Aorta (tissue), 5 donors: ENCODE data around the gene MED16. TPM values are rescaled to one million over a fixed set of nuclear protein-coding genes. Genes with fewer than 3 reads are reported as not detected.

Experiments used
- ATAC-seq: fragments of 200-7000 bp; cut with Tn5 transposase; one replicate; pipeline ENCODE4 v1.9.1; 2022; ENCODE audit warnings: moderate library complexity; ENCODE audit not compliant: low FRiP score
- DNase-seq, 2 donors: peaks; one replicate each; pipeline ENCODE4 v3.0.0-alpha.2; 2020
- H3K27ac ChIP-seq, 2 donors: one replicate each; pipeline ENCODE4 v1.5.1; 2013; ENCODE audit warnings: low read length in 2 of 2, mild to moderate bottlenecking in 2 of 2, moderate library complexity in 2 of 2, control low read depth in 1 of 2, inconsistent platforms in 1 of 2, low read depth in 1 of 2
- H3K27me3 ChIP-seq, 2 donors: one replicate each; pipeline ENCODE4 v1.6.1; 2013; ENCODE audit warnings: control low read depth in 1 of 2, low read length in 1 of 2, mild to moderate bottlenecking in 1 of 2, moderate library complexity in 1 of 2; ENCODE audit not compliant: insufficient read depth in 2 of 2, control insufficient read depth in 1 of 2
- H3K36me3 ChIP-seq, 2 donors: one replicate each; pipeline ENCODE4 v1.6.1; 2013; ENCODE audit warnings: control low read depth in 1 of 2, low read length in 1 of 2, mild to moderate bottlenecking in 1 of 2; ENCODE audit not compliant: insufficient read depth in 2 of 2, control insufficient read depth in 1 of 2
- H3K4me1 ChIP-seq, 2 donors: one replicate each; pipeline ENCODE4 v1.6.1; 2013; ENCODE audit warnings: low read length in 2 of 2, control low read depth in 1 of 2, mild to moderate bottlenecking in 1 of 2, moderate library complexity in 1 of 2; ENCODE audit not compliant: insufficient read depth in 2 of 2, control insufficient read depth in 1 of 2
- H3K4me3 ChIP-seq, 2 donors: one replicate each; pipeline ENCODE4 v1.5.1; 2013; ENCODE audit warnings: low read length in 2 of 2, control low read depth in 1 of 2, mild to moderate bottlenecking in 1 of 2
- H3K9me3 ChIP-seq: one replicate; pipeline ENCODE4 v1.6.1; 2013; ENCODE audit warnings: mild to moderate bottlenecking, low read length; ENCODE audit not compliant: control insufficient read depth
- WGBS, 2 donors: extraction: QIAGEN DNeasy Blood & Tissue Kit; methylation state at CpG; one replicate each; pipeline ENCODE4 v1.1.7; 2013; 5-methylcytosine and 5-hydroxymethylcytosine counted together
- intact Hi-C, 2 donors: fragments of 100-400 bp; cut with DNase I; formaldehyde crosslinking; loops; one replicate each; pipeline versions ENCODE4 v1.14.2 to v1.15.0; 2022
- polyA plus RNA-seq, 2 donors: library from polyadenylated mRNA; stranded (reverse); fragments of 200-250 nt; gene quantifications; one replicate each; pipeline ENCODE4 v1.2.3, GENCODE V29; 2013
- total RNA-seq, 2 donors: library from RNA; stranded (reverse); fragmentation: NEBNext Ultra II Directional; extraction: Animal tissue kit (Norgen Biotek cat#: 25700); gene quantifications; one replicate each; pipeline ENCODE4 v1.2.1, GENCODE V29; 2021
- donor health status: healthy with polysubstance abuse.
- donor health status: Bipolar disorder and iron deficiency.
- donor health status: DM: no; HTN: no; CAD: no.
- donor health status: DM: no; HTN: no; CAD: no.
- donor health status: DM: yes; HTN: yes; CAD: no.

Gene MED16
- total and polyA plus RNA-seq, 4 donors, result 22.9 to 165 (median 34.0) TPM

DNA sequence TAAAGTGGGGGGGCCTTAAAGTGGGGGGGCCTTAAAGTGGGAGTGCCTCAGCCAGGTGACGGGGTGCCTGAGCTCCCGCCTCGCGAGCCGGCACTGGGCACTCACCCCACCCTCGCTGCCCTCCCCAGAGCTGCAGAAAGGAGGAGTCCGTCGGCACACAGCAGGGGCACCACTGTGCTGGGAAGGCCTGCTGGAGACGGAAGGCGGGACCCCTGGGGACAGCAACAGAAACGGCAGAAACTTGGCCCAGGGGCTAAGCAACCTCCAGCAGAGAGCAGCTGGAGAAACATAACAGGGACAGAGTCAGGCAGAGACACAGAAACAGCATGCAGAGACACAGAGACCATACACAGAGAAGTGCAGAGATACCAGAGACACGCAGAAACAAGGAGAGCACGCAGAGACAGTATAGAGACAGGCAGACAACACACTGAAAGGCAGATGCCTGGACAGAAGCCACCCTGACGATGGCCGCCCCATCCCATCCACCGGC, 25.6 kb downstream of the MED16 start:
- ATAC-seq (no peak), DNase-seq (no peak)
- Histone ChIP-seq H3K9me3 (no peaks in the 10 kb centered on the region), H3K4me1 (no peaks in the 10 kb centered on the region), H3K36me3 (no peaks in the 10 kb centered on the region), H3K27me3 (no peaks in the 10 kb centered on the region), H3K4me3 (no peak overlapping the region), H3K27ac (no peak overlapping the region)
- intact Hi-C loops, result loop anchor here in 1 of 2 donors (5.0 kb wide), 1 partner anchor 40 kb away; no protein-coding TSS in a partner anchor
- 75 to 79% methylated on average over 16 of the region's 16 CpGs for WGBS, 2 donors

GRCh38 chr19:866769-867300, 26.2 kb downstream of the MED16 start:
- ATAC-seq (no peak), DNase-seq (no peak)
- H3K27ac ChIP-seq, result no peak overlapping the region
- H3K36me3 ChIP-seq, result no peaks in the 10 kb centered on the region
- WGBS, 2 donors, result 87 to 91% methylated on average over 33 to 38 of the region's 38 CpGs
- no peaks in the 10 kb centered on the region for H3K4me1 ChIP-seq
- H3K4me3 ChIP-seq, result no peak overlapping the region
- H3K27me3 ChIP-seq, result no peaks in the 10 kb centered on the region
- intact Hi-C loops, result loop anchor here in 1 of 2 donors (5.0 kb wide), 1 partner anchor 40 kb away; no protein-coding TSS in a partner anchor
- H3K9me3 ChIP-seq, result no peaks in the 10 kb centered on the region

- H3K4me3 ChIP-seq, result no peak overlapping the region
- no peaks in the 10 kb centered on the region for H3K9me3 ChIP-seq
- ATAC-seq (no peak), DNase-seq (no peak)
- no peaks in the 10 kb centered on the region for H3K36me3 ChIP-seq
- intact Hi-C loops, result loop anchor here in 1 of 2 donors (5.0 kb wide), 1 partner anchor 54 kb away; the partner anchor contains the start of gene KISS1R
- H3K27ac ChIP-seq, result no peak overlapping the region
- WGBS, 2 donors, result 65 to 67% methylated on average over 7 of the region's 7 CpGs
- peaks cover 0 to 3% of the 10 kb centered on the region in 2 donors for H3K27me3 ChIP-seq
- H3K4me1 ChIP-seq, result no peaks in the 10 kb centered on the region
Observed at GRCh38 chr19:863315-863620, 29.7 kb downstream of the MED16 start.

DNA sequence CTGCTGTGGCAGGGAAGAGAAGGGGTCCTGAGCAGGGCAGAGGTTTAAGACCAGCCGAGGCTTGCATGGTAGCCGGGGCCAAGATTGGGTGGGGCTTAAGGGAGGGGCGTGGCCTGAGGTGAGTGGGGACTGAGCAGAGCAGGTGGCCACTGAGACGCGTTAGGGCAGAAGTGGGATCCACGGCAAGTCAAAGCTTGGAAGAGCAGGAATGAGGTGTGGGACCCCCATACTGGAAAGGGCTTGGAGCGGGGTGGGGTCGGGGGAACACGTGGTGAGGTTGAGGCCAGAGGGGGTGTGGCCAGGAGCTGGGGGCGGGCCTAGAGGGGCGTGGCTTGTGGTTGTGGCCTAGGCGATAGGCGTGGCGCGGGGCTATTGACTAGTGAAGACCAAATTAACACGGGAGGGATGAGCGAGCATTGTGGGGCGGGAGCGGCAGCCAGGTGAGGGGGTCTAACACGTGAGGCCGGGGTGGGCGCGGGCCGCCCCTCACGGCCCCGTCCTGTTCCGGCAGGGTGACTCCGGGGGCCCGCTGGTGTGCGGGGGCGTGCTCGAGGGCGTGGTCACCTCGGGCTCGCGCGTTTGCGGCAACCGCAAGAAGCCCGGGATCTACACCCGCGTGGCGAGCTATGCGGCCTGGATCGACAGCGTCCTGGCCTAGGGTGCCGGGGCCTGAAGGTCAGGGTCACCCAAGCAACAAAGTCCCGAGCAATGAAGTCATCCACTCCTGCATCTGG, 30.2 kb downstream of the MED16 start:
- Histone ChIP-seq H3K4me3 (no peak overlapping the region), H3K4me1 (no peaks in the 10 kb centered on the region), H3K27ac (no peak overlapping the region), H3K9me3 (no peaks in the 10 kb centered on the region), H3K36me3 (no peaks in the 10 kb centered on the region), H3K27me3 (peaks cover 0 to 3% of the 10 kb centered on the region in 2 donors)
- ATAC-seq (peak; percentile 26), DNase-seq (peak; percentile 81 to 89)
- intact Hi-C loops, result loop anchor here in 1 of 2 donors (5.0 kb wide), 1 partner anchor 55 kb away; the partner anchor contains the start of gene KISS1R
- 18 to 21% methylated on average over 38 to 48 of the region's 48 CpGs for WGBS, 2 donors

GRCh38 chr19:861756-862580, 31.0 kb downstream of the MED16 start:
- Histone ChIP-seq H3K4me1 (no peaks in the 10 kb centered on the region), H3K27ac (no peak overlapping the region), H3K4me3 (no peak overlapping the region), H3K27me3 (peaks cover 0 to 3% of the 10 kb centered on the region in 2 donors), H3K36me3 (no peaks in the 10 kb centered on the region), H3K9me3 (no peaks in the 10 kb centered on the region)
- DNase-seq (peak; percentile 72 to 79), ATAC-seq (no peak)
- WGBS, 2 donors, result 16 to 22% methylated on average over 55 to 60 of the region's 60 CpGs
- intact Hi-C loops, result loop anchor here (2.0 to 5.0 kb wide), 2 partner anchors 55 to 59 kb away; partner anchors contain the start of gene KISS1R (in 1 of the 2)

DNA sequence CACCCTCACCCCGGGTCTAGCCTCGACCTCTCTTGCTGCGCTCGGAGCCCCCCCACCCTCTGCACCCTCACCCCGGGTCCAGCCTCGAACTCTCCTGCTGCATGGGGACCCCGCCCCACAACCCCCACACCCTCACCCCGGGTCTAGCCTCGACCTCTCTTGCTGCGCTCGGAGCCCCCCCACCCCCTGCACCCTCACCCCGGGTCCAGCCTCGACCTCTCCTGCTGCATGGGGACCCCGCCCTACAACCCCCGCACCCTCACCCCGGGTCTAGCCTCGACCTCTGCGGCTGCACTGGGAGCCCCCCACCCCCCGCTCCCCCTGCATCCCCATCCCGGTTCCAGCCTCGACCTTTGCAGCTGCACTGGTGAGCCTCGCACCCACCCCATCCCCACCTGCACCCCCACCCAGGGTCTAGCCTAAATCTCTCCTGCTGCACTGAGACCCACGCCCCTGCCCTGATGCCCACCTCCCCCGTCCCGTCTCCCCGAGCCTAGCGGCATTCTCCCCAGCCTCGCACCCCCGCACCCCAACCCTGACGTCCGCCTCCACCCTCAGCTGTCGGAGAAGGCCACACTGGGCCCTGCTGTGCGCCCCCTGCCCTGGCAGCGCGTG, 31.7 kb downstream of the MED16 start:
- no peak overlapping the region for H3K4me3 ChIP-seq
- intact Hi-C loops, result loop anchor here (2.0 to 5.0 kb wide), 2 partner anchors 56 to 60 kb away; partner anchors contain the start of gene KISS1R (in 1 of the 2)
- no peak for ATAC-seq
- H3K36me3 ChIP-seq, result no peaks in the 10 kb centered on the region
- H3K27me3 ChIP-seq, result peaks cover 0 to 3% of the 10 kb centered on the region in 2 donors
- DNase-seq, result no peak
- no peak overlapping the region for H3K27ac ChIP-seq
- 55 to 67% methylated on average over 27 to 34 of the region's 35 CpGs for WGBS, 2 donors
- no peaks in the 10 kb centered on the region for H3K4me1 ChIP-seq
- H3K9me3 ChIP-seq, result no peaks in the 10 kb centered on the region

GRCh38 chr19:858868-859843, 33.8 kb downstream of the MED16 start, which contains the start of gene CFD:
Gene CFD (plus strand): TSS chr19:859664. CDS start chr19:859690, 26 bp downstream.
- Histone ChIP-seq H3K9me3 (no peaks in the 10 kb centered on the region), H3K4me3 (no peak within 1 kb of the TSS), H3K4me1 (no peaks in the 10 kb centered on the region), H3K27me3 (peaks cover 0 to 3% of the 10 kb centered on the region in 2 donors), H3K36me3 (no peaks in the 10 kb centered on the region), H3K27ac (no peak within 1 kb of the TSS)
- WGBS, 2 donors, result 57 to 65% methylated on average over 22 to 24 of the region's 24 CpGs
- DNase-seq (peak in 1 of 2 donors; percentile 87), ATAC-seq (peak; percentile 68)
- intact Hi-C loops, result loop anchor here in 1 of 2 donors (5.0 kb wide), 1 partner anchor 118 kb away; no protein-coding TSS in a partner anchor
